Hematopoietic multipotent progenitor cell treated with erythropoietin and hydrocortisone succinate and interleukin-3 and kit ligand, for 6 days (in vitro differentiated cells): ENCODE results near the gene VTI1A.

Experiments
- DNase-seq: peaks from one replicate; pipeline ENCODE4 v3.0.0-alpha.2; 2015

Gene VTI1A

GRCh38 chr10:112792487-112793201 lies 345.6 kb downstream of the VTI1A start:
- DNase-seq = no peak

DNA sequence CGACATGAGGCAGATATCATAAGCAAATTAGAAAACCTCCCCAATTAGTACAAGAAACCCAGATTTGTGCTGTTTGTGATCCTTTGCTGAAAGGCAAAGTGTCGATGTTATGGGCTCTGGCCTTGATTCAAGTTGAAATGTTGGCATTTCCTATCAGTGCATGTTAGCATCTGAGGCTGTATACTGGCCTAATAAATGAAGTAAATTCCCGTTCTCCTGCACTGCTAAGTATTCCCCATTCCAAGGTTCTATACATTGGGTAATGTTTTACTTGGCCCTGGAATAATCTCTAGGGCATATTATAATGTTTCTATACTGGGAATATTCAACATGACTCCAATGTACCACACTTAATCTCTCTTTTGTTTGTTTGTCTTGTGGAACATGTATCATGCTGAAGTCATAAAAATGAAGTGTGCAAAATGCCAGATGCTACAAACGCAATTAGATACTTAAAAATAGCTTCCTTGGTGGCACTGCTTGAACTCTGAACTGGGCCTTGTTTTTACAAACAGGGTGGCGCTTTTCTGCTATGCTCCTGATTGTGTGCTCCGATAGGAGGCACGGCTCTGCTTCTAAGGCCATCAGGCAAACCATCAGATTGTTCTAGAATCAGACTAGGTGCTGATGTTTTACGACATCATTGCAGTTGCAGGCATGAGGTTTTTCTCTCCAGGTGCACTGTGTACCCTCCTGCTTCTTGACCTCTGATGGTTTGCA lies 346.3 kb downstream of the VTI1A start:
- no peak for DNase-seq

GRCh38 chr10:112794201-112794600 lies 347.2 kb downstream of the VTI1A start:
- DNase-seq = no peak

DNA sequence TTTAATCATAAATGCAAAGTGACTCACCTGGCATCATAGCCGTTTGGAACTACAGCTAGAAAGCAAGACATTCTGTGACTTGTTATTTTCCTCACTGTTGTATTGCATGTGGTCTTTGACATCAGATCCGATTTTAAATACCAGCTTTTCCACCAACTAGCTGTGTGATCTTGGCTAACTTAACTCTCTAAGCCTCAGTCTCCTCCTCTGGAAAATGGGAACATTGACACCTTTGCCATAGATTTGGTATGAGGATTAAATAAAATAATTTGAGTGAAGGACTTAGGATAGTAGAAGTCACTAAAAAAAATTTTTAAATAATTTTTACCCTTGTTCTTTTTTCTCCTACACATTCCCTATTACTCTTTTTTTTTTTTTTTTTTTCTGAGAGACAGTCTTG lies 348.1 kb downstream of the VTI1A start:
- no peak for DNase-seq

GRCh38 chr10:112797197-112797596 lies 350.2 kb downstream of the VTI1A start:
- DNase-seq = no peak

DNA sequence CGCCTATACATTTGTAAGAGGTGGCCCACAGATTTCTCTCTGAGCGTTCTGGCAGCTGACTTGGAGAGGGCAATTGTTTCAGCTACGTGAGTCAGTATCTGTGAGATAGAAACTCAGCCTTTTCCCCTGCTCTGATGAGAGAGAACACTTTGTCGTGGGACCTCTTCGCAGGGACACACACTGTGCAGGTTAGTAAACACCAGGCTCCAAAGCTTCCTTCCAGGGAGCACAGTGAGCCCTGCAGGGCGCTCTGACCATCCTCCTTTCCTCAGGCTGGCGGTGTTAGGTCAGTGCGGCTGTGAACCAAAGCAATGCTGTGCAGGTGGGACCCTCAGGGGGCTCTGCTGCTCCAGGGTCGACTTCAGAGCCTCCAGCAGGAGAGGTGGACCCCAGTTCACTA lies 350.8 kb downstream of the VTI1A start:
- no peak for DNase-seq

GRCh38 chr10:112799038-112799437 lies 352.0 kb downstream of the VTI1A start:
- no peak for DNase-seq

- DNase-seq = no peak
Measured at GRCh38 chr10:112799726-112800510, 352.9 kb downstream of the VTI1A start.

GRCh38 chr10:112801004-112801403 lies 354.0 kb downstream of the VTI1A start:
- no peak for DNase-seq

DNA sequence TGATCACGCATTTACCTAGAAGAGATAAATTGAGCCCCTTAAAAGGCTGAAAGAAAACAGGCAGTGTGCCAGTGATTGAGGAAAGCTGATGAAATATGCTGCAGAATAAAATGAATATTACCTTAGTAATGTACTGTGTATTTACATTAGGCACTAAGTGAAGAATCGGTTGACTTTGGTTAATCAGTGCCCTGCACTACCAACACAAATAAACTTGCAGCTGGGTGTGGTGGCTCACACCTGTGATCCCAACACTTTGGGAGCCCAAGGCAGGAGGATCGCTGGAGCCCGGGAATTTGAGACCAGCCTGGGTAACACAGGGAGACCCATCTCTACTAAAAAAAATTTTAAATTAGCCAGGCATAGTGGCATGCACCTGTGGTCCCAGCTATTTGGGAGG lies 354.7 kb downstream of the VTI1A start:
- no peak for DNase-seq

DNA sequence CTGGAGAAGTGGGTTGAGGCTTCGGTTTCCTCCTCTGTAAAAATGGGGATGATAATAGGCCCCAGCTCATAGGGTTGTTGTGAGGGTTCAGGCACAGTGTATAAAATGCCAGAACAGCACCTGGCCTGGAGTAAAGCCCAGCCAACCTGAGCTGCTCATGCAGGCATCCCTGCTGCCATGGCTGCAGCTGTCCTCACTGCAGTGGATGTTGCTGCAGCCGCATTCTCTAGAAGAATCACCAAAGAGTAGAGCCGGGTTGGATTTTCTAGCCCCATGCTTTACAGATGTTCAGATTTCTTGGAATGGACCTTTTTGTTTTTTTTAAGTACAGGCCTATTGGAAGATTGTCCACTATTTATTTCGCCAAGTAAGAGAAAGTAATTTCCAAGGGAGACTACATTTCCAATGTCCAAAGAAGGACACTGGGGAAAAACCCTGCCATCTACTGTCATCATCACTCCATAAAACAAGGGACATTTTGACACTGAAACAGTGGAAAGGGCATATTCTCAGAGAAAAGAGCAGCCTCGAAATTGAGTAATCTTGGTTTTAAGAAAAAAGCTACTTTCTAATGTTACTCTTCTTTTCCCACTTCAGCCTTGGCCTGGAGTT lies 355.5 kb downstream of the VTI1A start:
- DNase-seq = no peak

DNA sequence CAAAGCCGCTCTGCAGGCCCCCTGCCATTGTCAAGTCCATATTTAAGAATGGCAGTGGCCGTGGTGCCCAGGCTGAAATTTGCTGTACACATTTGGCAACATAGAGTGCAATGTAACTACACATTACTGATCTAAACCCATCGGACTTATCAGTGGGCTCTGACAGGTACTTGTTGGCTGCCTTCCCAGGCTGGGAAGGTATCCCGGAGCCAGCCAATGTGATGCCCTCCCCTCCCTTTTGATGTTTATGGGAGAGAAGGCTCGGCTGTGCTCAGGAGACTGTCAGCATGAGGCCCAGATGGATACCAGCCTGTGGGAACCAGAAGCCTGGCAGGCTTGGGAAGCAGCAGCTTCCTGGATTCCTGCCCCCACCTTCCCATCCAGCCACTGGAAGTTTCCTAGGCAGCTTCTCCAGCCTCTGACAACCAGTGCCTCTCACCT lies 357.0 kb downstream of the VTI1A start:
- no peak for DNase-seq

DNA sequence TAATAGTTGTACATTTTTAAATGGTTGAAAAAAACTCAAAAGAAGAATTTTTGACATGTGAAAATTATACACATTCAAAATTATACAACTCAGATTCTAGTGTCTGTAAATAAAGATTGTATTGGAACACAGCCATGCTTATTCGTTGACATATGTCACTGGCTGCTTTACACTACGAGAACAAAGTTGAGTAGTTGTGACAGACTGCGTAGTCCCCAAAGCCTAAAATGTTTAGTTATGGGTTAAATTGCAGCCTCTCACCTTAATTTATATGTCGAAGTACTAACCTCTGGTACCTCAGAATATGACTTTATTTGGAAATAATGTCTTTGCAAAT lies 358.2 kb downstream of the VTI1A start:
- no peak for DNase-seq

- no peak for DNase-seq
Measured at GRCh38 chr10:112805701-112806100, 358.7 kb downstream of the VTI1A start.

DNA sequence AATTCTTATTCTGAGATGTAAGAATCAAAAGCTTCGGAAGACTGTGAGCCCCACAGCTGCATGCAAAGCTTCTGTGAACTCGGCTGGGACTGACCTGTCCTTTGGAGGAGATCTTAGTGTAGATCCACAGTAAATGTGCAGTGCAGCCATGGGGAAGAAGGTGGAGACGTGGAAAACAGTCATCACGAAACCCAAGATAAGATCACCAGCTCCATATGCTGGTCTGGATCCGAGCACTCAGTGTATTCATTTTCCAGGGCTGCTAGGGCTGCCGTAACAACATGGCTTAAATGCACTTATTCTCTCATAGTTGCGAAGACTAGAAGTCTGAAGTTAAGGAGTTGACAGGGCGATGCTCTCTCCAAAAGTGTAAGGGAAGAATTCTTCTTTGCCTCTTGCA lies 360.0 kb downstream of the VTI1A start:
- DNase-seq = no peak

GRCh38 chr10:112809736-112810135 lies 362.7 kb downstream of the VTI1A start:
- DNase-seq = no peak

DNA sequence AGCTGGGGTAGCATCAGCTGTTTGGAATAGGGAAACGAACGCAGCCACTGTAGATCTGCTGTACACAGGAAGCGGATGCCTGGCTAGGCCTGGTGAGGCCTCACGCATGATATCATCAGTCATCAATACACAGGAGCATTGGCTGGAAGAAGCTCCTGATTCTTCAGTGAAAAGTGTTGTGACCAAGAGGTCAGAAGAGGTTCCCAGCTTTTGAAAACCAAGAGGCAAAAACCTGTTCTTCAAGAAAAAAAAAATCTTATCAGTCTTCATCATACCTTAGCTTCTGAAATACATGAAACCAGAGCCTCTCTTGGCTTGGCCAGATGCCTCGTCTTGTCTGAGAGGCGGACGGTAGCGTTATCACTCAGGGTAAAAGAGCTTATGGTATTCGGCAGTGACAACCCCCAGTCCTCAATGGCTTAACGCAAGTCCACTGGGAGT lies 363.7 kb downstream of the VTI1A start:
- no peak for DNase-seq

DNA sequence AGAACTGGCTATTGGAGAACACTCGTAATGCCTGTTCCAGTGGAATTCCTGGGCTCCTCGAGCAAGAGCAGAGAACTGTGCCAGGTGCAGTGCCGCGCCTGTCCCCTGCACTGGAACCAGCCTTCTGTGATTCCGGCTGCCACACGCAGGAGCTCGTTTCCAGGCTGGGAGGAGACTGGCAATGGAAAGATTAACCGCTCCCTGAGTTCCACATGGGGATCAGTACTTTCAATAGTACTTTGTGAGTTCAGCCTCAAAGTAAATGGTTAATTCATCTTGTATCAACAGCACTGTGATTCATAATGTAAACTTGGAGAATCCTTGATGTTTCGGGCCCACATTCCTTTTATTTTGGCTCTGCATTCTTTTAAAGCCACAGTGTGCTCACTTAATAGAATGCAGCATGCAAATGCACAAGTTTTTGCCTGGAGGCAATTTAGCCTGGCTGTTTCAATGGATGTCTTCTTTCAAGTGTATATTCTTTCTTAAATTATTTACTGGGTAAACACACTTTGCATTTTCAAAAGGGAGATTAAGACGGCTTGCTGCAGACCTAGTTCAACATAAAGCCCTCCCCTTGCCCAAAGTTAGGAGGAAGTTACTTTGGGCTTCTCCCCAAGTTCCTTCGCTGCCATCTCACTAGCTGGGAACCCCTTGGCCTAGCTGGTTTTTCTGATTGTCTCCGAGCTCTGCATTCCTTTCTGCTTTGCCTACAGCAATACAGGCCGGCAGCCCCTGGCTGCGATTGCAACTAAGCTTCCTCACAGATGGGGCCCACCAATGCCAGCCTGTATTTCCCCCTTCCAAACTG lies 364.9 kb downstream of the VTI1A start:
- DNase-seq = no peak

GRCh38 chr10:112812586-112812985 lies 365.6 kb downstream of the VTI1A start:
- no peak for DNase-seq

GRCh38 chr10:112813866-112814591 lies 367.0 kb downstream of the VTI1A start:
- DNase-seq = no peak

- DNase-seq = peak; percentile 8
Measured at GRCh38 chr10:112815269-112816032, 368.4 kb downstream of the VTI1A start.
